NAMALWA (cell line): ENCODE results near the gene AK1.
A peak's percentile ranks its signal among the peaks of the same experiment; 100 is the strongest.

Experiments
- DNase-seq: peaks from one replicate; pipeline ENCODE4 v3.0.0-alpha.2; 2015; ENCODE audit warnings: low spot score

The AK1 gene

DNA sequence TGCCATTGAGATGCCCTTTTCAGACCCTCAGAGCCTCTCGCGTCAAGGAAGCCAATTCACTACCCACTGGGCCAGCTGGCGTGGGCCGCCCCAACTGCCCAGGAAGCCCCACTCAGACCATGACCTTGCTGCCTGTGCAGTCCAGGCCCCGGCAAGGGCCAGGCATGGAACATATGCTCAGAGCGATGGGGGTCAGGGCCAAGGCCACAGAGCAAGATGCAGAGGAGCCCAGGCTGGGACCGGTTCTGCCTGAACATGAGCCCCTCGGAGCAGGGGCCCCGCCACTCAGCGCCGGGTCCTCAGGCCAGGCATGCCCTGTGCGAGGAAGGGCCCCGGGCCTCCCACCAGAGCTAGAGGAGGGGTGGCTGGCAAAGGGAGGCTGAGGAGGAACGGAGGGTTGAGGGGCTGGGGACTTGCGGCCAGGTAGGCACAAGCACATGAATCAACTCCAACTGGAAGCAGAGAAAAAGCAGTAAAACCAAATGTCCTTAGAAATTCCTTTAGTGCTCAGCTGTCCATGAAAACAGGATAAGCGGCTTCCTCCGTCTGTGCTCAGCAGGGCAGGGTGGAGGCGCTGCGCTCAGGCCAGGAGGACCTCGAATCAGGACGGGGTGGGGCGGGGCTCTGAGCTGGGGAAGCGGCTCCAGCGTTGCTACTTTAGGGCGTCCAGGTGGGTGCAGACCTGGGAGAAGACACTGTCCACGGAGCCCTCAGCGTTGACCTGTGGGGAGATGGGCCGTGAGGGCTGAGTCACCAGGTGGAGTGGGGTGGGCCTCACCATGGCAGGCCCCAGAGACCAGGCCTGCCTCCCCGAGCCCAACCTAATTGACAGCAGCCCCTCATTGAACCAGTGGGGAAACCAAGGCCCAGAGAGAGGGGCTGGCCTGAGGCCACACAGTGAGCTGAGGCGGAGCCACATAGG, 9.9 kb downstream of the AK1 start:
- no peak for DNase-seq

DNA sequence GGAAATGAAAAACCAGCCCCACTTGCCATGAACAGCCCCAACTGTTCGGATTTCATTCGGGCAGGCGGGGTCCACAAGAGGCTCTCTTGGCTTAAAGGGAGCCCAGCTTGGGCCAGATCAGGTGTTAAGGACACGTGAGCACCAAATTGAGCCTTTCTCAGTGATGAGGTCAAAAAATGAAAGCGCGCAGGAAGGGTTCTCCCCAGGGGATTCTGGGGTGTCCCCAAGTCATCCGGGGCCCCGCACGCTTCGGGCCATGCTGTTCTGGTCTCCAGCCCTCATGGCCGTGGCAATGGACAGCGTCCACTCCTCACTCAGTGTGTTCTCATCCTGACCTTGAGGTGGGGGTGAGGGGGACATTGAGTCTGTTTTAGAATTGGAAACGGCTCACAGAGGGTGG, 10.9 kb downstream of the AK1 start:
- DNase-seq = no peak

DNA sequence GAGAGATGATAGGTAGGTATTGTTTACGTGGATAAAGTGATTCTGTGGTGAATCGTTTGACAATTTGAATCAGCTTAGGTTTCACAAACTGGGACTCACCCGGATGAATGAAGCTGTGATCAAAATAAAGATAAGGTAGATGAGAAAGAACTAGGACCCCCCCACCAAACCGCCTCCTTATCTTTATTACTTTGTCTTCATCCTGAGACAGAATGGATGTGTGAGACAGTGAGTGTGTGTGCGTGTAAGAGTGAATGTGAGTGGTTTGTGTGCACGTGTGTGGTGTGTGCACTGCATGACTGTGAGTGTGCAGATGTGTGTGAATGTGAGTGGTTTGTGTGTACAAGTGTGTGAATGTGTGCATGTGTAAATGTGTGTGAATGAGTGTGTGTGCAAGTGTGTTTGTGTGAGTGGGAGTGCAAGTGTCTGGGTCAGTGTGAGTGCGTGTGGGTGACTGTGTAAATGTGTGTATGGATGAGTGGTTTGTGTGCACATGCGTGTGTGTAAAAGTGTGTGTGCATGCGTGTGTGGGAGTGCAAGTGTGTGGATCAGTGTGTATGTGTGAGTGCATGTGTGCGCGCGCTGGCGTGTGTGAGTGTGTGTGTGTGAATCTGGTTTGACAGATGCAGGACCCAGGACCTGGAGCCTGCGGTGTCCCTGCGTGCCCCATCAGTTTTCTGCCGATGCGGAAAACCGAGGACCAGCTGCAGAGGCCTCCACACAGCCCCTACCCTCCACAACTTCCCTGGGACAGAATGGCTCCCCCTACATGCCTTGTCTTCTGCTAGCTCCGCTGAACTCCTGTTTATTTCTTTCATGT, 11.6 kb downstream of the AK1 start:
- no peak for DNase-seq

DNA sequence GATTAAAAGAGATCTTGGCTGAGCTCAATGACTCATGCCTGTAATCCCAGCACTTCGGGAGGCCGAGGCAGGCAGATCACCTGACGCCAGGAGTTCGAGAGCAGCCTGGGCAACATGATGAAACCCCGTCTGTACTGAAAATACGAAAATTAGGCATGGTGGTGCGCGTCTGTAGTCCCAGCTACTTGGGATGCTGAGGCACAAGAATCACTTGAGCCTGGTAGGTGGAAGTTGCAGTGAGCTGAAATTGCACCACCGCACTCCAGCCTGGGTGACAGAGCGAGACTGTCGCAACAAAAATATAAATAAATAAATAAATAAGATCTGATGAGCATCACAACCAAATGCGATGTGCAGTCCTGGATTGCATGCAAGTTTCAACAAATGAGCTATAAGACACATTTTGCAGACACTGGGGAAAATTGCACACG, 14.3 kb downstream of the AK1 start:
- no peak for DNase-seq

DNA sequence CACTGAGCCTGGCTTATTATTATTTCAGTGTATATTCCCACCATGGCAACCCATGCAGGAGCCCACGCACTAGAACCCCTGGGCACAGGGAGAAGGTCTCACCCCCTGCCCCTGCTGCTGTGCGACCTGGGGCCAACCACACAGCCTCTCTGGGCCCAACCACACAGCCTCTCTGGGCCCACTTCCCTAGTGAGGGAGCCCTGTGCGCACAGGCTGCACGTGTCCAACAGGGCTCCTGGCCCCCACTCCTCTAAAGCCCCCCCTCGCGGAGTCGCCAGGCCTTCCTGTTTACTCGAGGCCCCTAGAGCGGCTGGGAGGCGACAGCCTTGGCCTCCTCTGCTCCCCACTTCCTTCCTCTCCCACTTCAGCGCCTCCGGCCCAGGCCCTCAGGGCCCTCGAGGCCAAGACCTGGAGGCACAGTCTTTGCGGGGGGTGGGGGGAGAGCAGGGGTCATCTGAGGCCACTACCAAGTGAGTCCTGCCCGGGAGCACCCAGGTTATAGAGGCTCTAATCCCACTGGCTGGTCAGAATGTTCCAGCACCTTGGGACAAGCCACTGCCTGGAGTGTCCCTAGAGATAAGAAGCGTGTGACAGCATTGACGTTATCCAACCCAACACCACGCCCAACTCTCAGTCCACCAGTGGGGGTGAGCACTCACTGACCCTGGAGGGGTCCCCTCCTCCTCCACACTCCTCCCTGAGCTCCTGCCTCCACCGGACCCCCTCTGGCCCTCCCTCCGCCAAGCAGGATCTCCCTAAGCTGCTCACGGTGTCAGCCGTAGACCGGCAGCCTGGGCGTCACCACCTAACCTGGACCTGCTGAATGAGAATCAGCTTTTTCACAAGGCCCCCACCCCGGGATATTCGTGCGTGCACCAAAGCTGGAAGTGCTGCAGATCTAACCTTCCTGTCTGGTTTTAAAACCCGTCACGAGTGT, 15.1 kb downstream of the AK1 start:
- peak; percentile 36 for DNase-seq

DNA sequence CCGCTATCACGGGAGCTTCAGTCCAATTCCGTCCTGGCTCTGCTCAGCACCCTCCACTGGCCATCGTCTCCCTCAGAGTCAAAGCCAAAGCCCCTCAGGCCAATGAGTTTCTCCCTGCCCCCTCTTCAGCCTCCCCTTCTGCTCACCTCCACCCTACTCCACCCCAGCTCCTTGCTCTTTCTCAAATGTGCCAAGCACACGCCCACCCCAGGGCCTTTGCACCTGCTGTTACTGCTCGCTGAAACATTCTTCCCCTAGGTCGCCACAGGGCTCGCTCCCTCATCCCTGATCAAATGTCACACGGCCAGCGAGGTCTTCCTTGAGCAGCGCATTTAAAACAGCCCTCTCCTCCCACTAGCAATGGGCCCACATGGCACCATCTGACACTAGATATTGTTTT, 16.7 kb downstream of the AK1 start:
- no peak for DNase-seq

DNA sequence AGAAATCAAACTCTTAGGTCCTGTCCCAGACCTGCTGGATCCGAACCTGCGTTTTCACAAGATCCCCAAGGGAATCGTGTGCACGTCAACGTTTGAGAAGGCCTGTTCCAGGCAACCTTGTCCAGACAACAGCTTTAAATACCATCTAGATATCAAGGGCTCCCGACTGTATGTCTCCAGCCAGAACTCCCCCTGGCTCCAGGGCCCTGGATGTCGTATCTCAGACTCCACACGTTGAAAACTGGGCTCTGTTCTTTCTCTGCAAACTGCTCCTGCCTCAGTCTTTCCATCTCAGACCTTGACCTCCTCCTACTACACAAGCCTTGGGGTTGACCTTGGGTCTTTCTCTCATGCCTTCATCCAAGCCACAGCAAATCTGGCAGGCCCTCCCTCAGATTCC, 17.2 kb downstream of the AK1 start:
- no peak for DNase-seq

DNA sequence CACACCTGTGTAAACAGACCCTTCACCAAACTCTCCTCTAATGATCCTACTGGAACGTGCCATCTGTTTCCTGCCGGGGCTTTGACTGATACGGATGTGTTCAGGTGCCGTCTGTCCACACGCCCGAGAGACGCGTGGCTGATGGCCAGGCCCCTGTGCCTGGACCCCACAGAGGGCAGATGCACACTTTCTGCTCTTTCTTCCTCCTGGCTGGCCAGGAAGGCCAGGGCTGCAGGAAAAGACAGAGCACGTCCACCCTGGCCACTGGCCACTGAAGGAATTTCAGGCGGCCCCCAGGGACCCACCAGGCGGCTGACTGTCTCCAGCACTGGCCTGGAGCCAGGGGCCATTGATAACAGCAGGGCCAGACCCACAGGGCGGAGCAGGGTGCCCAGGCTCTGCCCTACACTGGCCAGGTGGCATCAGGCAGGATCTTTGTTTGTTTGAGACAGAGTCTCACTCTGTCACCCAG, 19.4 kb downstream of the AK1 start:
- no peak for DNase-seq

DNA sequence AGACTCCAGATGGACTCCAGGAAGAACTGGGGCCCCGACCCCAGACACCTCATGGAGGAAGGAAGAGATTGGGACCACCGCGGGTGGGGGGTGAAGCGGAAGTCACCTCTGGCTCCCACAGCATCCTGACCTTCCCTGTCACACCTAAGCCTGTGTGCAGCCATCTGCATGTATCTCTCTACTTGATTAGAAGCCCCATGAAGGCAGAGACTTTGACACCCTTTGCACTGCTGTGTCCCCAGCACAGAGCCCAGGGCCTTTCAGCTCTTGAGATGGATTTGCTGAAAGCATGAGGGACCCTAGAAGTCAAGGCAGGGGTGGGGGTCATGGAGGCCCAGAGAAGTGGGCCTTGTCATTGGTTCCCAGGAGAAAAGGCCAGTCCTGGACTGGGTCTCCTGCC, 20.2 kb downstream of the AK1 start:
- no peak for DNase-seq

DNA sequence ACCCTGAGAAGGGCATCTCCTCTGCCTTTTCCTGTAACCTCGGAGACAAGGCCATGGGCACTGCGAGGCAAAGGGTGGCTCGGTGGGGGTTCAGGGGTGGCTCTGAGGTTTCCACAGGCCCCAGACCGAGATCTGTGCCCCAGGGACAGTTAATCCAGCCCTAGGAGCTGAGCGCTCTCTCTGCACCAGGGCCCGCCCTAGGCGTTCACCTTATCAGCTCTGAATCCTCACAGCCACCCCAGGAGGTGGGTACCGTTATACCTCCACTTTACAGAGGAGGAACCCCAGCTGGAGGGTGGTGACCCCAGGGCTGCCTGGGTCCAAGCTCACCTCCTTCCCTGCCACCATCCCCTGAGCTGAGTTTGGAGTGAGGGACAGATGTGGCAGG, 20.8 kb downstream of the AK1 start:
- DNase-seq = no peak

DNA sequence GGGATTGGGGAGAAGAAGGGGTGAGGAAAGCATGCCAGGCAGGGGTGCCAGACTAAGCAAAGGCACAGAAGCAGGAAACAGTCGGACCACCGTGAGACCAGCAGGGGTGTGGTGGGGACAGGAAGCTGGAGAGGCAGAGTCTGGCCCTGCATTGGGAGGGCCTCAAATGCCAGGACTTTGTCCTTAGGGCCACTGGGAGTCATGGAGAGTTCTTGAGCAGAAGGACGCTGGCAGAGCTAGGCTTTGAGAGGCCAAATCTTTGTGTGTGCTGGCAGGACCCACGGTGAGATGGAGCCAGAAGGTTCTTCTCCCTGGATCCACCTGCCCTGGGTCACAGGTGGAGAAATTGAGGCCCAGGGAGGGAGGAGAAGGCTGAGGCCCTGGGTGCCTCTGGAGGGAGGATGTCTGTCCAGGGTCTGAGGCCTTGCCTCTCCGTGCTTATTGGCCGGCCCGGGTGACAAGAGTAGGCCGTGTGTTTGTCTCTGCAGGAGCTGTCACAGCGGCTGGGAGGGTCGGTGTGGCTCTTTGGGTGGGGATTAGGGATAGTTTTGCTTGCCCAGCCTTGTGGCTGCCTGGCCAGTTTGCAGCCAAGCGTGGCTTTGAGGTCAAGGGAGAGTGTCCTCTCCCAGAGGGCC, 21.3 kb downstream of the AK1 start:
- no peak for DNase-seq

DNA sequence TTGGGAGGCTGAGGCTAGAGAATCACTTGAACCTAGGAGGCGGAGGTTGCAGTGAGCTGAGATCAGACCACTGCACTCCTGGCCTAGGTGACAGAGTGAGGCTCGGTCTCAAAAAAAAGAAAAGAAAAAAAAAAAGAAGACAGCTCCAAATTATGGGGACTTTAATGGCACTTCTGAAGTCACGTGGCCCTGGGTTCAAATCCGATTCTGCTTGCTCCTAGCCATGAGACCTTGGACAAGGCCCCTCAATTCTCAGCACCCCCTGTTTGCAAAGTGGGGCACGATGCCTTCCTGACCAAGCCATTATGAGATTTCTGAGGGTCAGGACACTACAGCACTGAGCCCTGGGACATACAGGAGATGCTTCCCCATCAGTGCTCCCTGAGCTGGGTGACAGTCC, 22.0 kb downstream of the AK1 start:
- DNase-seq = no peak

DNA sequence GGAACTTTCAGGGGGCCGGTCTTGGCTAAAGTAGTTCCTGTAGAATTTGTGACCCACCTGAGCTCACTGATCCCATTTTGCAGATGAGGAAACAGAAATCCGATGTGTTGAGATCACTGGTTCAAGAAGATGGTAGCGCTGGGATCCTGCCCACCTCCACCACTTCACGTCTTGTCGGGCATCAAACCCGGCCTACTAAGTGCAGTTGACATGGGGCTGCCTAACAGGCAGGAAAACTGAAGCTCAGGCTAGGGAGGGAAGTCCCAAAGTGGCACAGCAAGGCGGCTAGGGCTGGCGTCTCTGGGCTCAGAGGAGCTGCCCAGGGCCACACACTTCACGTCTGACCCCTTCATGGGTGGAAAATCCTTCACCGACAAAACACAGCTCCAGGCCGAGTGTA, 22.5 kb downstream of the AK1 start:
- DNase-seq = no peak

DNA sequence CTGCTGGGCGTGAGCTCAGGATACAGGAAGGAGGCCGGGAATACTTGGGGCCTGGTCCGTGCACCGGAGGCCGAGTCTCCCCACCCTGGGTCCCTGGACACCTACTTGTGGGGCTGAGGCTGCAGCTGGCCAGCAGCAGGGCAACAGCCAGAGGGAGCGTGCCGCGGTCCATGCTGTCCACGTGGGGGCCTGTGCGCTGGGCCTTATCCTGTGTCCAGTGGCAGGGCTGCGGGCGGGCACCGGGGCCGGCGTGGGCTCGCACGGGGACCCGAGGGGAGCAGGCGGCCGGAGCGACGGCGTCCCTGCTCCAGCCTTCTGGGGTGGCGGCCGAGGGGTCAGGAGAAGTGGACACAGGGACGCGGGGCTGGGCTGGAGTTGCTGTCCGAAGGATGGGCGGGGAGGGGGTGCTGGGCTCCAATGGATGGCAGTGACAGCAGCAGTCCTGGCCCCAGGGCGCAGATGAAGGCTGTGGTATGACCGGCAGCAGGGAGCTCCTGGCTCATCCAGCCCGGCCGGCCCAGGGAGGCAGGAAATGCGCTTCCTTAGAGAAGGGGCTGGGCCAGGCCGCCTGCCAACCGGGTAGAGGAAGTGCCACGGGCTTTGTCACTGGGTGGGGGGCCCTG, 23.2 kb downstream of the AK1 start, which contains the start of gene ENG:
Gene ENG, minus strand, starts transcription at position 475 of the 623 bp plus-strand sequence. Its CDS starts 303 bp downstream, at position 172.
- DNase-seq = no peak

DNA sequence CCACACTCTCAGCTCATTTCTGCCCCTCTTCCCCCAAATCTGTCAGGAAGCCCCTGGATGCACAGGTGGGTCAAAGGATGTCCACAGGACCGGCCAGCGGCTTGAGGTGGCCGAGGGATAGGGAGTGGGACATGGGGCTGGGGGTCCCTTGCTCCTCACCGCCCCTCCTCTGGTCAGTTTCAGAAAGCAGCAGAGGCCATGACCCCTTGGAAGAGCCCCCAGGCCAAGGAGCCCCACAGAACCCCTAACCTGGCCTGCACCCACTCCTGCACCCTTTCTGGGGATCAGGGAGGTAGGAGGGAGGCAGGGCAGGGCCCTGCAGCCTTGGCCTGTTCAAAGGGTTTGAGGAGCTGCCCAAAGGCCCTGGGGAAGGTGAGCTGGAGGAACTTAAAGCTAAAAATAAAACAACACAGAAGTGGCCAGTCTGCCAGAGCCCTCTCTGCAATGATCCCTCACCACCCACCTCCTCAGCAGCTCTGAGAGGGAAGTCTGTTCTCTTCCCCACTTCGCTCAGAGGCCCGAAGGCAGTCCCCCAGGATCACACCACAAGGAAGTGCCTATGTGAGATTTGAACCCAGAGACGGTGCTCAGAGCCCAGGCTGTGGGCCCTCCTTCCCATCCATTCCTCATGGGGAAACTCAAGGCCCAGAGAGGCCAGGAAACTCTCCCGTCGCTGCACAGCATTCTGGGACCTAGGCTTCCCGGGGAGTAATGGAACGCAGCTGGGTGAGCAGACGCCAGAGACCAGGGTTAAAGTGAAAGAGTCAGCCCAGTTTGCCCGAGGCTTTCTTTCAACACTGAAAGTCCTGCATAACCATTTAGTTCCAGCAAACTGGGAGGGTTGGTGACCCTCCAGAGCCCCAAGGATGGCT, 23.9 kb downstream of the AK1 start:
- DNase-seq = no peak

DNA sequence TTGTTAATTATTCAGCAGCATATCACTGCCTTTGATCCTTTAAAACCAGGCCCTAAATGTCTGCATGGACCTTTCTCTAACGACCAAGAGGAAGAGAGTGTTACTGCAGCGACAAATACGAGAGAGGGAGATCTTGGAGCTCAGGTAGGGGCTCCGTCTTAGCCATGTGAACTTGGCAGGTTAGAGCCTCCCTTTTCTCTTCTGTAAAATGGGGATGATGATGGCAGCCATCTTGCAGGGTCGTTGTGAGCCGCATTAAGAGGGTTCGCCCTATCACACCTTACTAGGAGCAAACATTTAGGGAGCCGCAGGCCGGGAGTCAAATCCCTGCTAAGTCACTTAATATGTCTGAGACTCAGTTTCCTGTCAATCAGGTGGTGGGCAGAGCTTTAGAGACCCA, 24.6 kb downstream of the AK1 start:
- DNase-seq = no peak

DNA sequence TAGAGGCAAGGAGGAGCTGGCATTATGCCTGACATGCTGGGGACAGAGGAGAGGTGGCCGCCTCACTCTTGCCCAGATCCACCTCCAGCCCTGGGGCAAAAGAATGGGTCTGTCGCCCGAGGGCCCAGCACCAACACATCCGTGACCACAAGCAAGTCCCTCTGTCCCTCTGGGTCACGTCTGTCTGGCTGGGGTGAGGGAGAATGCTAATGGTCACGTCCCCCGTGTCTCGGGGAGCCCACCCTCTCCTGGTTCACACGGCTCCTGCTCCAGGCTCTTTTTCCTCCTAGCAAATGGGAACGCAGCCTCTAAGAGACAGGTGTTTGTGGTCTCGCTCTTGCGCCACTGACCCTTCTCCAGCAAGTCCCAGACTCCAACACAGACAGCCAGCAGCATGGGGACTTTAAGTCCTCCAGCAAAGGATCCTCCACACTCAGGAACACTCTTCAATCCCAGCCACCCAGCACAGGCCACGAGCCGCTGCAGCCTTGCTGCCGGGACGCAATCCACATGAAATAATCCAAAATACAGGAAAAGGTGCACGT, 27.1 kb downstream of the AK1 start:
- no peak for DNase-seq

DNA sequence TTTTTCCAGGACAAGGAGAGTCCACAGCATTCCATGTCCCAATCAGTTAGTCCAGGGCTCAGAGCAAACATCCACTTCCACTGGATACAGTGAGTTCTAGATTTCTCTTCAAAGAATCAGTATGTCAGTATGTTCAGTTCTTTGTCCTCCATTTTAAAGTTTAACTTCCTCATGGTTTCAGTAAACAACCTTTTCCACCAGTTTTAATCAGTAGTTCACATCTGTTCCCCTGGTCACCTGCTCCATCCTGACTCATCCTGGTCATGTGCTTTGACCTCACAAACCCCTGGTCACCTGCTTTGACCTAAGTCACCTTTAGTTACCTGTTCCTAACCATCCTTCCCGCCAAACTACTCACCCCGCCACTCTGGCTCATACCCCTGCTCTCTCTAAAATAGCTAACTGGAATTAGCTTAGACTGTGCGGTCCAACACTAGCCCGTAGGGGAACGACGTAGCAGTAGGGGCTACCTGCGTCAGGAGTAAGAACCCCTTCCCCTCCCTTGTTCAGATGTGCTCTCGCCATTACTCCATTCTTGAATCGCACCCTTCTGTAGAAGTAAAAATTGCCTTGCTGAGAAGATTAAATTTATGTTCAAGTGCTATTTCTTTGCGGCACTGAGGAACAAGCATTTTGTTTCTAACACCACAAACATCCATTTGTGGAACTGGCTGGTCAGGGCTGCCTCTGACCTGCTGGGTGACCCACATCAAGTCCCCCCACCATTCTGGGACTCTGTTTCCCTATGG, 28.5 kb downstream of the AK1 start:
- DNase-seq = no peak
